Jurkat, Clone E6-1 (cell line): ENCODE measurements around the gene ADGRL3.
"Not testable (repeated sequence)": the region's sequence is repeated elsewhere in the genome, so short reads cannot be mapped to it uniquely, and the experiment has no call there.

ENCODE experiments used
- DNase-seq: peaks from one replicate; pipeline ENCODE4 v3.0.0-alpha.2; 2011; ENCODE audit warnings: low read depth, low spot score
- H3K4me3 ChIP-seq: 2 replicates; pipeline ENCODE4 v1.5.1; 2011; ENCODE audit warnings: mild to moderate bottlenecking, low read length, control low read depth, moderate library complexity

Gene ADGRL3

DNA sequence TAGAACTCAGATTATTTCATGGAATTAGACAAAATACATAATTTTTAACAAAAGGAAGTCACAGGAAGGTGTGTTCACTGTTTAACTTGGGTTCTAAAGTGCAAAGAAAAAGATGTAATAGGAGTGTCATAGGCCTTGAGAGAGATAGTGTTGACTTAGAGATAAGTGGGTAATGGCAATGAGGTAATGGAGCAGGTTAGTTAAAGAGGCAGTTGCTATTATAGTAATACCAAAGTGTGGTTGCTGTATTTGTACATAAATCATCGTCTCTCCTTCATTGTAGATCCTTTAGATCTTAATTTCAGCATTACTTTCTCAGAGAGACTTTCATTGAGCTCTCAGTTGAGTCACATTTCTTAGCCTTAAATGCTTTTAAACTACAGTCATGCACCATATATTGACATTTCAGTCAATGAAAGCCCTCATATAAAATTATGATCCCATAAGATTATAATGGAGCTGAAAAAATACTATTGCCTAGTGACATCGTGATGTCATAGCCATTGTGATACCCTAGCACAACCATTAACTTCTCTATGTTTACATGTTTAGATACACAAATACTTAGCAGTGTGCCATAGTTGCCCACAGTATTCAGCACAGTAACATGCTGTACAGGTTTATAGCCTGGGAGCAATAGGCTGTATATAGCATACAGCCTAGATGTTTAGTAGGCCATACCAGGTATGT lies 245.4 kb downstream of the ADGRL3 start:
- no peak for DNase-seq
- H3K4me3 ChIP-seq, result no peak overlapping the region

DNA sequence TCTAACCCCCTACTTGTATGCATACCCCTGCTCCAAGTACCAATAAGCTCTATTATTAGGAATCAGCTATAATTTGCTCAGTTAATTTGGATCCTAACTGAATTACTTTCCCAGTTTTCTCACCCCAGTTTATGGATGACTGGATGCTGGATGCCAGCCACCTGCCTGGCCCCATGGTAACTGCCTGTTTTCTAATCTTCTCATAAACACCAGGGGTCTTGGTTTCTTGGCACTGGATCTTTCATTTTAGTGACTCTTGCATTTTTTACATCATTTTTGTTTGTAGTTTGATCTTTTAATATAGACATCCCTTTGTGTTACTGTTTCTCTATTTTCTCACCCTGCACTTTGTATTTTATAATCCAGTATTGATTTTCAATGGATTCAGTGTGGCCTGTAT lies 246.8 kb downstream of the ADGRL3 start:
- no peak overlapping the region for H3K4me3 ChIP-seq
- DNase-seq, result no peak

DNA sequence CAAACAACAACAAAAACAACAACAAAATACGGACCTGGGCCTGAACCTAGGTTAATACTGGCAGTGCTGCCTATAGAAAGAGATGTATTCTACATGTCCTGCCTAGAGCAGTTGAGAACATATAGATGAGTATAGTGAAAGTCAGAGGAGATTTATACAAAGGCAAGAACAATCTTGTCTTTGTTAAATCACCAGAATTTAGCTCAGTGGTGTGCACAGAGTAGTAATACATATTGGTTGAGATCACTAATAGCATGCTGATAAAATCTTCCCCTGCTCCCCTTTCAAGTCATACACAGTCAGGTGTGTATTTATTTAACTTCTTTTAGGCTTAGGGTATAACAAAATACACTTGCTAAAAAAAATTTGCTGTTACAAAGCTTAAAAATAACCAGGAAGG lies 247.8 kb downstream of the ADGRL3 start:
- DNase-seq, result no peak
- no peak overlapping the region for H3K4me3 ChIP-seq

DNA sequence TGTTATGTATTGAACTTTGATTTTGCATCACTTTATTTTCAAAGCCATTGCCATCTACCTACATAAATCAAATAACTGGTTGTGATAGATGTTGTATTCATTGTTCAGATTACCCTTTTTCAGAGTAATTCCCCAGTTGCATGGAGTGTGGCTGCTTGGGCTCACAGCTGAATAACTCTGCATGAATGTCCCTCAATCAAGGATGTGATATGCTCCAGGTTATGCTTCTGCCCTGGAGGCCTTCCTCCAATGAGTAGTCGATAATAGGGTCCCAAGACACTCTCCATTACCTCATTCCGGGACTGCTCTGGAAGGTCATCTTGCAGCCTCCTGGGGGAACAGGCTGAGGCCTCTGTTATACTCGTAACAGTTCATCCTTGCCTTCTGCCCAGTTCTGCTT lies 251.8 kb downstream of the ADGRL3 start:
- no peak for DNase-seq
- H3K4me3 ChIP-seq, result no peak overlapping the region

DNA sequence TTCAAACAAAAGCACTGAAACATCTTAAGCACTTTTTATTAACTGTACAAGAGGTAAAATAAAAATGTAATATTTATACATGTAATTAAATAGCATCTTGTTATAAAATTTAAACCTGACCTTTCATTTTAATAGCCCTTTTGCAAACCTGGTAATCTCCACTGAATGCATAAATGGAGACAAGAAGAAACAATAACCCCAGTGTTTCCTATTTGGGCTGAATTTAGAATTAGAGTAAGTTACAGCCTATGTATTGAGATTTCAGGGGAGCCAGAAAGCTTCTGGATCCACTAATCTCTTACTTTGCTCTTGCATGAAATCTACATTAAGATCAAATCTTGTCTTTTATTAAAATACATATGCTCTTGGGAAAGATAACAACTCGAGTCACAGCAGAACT lies 261.8 kb downstream of the ADGRL3 start:
- DNase-seq, result no peak
- no peak overlapping the region for H3K4me3 ChIP-seq

DNA sequence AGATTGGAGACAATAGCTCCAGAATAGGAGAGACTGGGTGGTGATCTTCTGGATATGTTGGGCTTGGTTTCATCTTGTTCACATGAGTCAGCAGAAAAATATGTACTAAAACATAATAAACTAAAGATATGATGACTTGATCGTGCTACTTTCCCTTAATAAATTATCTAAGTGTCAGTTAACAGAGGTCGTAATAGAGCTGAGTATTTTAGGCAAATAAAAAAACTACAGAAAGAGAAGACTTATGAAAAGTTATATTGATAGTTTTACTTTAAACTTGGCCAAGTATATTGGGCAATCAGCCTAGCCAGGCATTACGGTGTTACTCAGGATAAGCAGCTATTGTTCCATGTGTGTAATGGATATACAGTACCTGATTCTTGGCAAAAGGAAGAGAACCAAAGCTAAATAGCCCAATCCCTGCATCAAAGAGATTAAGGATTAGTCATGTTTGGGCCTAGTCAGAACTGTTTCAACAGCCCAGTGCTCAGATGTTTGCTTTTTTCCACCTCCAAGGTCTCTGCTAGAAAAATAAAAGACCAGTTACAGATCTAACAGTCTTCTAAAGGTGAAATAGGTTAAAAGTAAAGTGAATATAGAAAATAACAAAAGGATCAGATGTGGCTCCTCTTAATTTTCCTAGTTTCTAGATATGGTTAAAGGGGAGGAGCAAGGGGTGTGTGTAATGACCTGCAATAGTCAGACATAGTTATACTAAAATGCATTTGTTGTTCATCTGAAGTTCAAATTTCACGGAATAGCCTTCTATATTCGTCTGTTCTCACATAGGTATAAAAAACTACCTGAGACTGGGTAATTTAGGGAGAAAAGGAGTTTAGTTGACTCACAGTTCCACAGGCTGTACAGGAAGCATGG lies 262.6 kb downstream of the ADGRL3 start:
- H3K4me3 ChIP-seq, result no peak overlapping the region
- DNase-seq, result no peak

DNA sequence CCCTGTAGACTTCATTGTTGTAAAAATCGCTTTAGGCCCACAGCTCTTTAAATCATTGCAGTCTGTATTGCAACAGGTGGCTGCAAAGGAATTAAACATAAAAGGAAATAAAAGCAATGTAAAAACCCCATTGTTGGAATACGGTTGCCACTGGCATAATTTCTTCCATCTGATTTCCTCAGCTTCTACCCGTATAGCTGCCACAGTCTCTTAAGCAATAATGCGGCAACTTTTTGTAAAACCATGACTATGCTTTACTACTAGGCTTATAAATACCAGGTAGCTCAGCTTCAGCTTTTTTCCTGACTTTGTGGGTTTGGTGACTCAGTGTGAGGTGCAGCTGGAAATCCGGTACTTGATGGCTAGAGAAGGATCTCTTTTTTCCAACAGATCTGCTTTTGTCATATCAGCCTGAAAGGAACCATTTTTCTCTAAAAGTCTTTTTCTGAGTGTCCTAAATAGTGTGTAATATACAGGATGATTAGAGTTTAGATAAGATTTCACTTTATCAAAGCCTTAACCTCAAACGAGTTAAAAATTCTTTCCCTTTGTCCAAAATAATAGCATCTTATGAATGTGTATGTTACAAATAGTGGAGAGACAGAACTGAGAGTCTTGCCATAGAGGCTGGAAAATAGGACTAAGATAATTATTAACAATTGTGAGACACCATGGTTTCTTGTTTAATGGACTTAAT lies 268.0 kb downstream of the ADGRL3 start:
- no peak overlapping the region for H3K4me3 ChIP-seq
- DNase-seq, result no peak

DNA sequence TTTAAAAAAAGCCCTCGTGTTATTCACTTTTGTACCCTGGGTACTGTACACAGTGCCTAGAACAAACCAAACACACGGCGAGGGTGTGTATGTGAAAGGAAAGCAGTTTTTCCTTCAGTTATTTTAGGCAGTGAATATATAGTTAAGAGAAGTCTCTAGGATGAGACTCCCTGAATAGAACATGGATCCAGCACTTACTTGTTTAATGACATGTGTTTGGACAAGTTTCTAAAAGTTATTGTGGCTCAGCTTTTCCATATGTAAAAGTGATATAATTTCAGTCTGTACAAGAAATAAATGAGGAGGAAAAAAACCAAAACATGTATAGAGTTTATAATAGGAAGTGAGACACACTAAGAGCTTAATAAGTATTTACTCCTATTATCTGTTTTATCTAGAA lies 273.2 kb downstream of the ADGRL3 start:
- DNase-seq, result no peak

DNA sequence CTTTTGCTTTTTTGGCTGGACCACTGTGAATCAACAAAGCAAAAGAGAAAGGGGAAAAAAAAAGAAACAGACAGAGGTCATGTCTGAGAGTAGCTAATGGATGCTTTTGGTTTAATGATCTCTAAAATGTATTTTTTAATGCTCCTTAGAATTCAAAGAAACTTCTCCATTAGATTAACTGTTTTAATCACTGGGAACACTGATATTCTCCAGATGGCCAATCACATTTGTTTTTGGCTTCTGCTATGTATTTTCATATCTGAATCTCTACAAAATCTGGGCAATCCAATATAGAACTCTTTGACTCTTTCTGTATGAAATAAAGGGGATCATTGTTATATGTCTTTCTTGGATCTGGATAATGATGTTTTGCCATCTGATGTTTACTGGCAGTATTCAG lies 278.2 kb downstream of the ADGRL3 start:
- no peak for DNase-seq
- no peak overlapping the region for H3K4me3 ChIP-seq

More for the DNA sequence above, 273.2 kb downstream of the ADGRL3 start:
- H3K4me3 ChIP-seq, result no peak overlapping the region

DNA sequence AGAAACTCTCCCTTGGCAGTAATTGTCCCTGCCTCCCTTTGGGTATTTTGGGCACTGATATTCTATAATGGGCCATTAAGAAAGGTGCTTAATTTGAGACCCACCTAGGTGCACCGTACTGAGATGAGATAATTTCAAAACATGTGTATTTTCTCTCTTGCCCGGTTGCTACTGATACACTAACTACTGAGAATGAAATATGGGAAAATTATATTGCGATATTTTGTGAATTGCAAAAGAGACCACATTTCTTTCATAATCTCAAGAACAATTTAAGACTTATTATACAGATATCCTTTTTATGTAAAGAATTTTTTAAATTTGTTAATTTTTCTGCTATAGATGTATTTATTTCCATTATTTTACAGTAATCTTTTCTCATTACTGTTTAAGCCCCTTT lies 284.9 kb downstream of the ADGRL3 start:
- H3K4me3 ChIP-seq, result no peak overlapping the region
- DNase-seq, result no peak

DNA sequence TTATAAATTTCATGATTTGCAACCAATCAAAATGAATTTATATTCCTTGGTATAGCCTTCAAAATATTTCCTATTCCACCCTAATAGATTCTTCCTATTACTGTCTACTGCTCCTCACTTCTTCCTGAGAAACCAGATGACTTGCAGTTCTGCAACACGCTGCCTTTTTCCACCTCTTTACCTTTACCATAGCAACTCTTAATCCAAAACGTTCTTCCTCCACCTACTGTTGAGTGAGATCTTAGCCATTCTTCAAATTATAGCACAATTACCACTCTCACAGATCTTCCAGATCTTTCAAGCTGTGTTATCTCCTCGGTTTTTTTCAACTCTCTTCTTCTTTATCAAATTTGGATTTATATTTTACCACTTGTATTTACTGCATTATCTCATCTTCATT lies 289.8 kb downstream of the ADGRL3 start:
- no peak for DNase-seq
- no peak overlapping the region for H3K4me3 ChIP-seq

DNA sequence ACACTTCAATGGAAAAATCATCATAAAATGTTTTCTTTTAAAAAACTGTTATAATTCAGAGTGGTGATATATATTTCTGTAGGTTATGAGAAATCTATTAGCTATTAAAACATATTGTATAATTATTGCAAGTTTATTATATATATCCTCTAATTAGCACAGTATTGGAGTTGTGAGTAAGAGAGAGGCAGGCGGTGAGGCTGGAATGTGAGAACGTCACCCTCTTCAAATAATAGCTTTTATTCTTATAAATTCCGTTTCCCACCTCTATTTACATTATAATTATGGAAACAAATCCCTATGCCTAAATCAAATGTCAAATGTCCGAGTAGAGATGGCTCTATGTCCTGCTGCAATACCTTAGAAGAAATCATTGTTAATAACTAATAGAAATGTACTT lies 292.9 kb downstream of the ADGRL3 start:
- DNase-seq, result no peak
- no peak overlapping the region for H3K4me3 ChIP-seq

DNA sequence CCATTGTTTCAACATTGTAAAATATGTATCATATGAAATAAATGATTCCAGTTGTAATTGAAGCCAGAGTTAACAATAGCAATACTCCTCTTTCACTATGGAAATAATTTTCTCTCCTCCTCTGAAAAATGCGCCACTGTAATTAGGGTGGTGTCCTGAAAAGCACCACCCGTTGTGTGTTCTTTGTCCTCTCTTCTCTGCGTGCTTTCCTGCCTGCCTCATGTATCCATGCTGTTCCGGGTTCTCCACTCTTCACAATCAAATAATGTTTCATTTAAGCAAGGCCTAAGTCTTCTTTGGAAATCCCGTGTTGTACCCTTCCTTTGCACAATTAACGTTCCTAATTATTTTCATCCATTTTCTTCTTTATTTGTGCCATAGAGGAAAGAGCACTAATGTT lies 293.3 kb downstream of the ADGRL3 start:
- no peak for DNase-seq
- no peak overlapping the region for H3K4me3 ChIP-seq

DNA sequence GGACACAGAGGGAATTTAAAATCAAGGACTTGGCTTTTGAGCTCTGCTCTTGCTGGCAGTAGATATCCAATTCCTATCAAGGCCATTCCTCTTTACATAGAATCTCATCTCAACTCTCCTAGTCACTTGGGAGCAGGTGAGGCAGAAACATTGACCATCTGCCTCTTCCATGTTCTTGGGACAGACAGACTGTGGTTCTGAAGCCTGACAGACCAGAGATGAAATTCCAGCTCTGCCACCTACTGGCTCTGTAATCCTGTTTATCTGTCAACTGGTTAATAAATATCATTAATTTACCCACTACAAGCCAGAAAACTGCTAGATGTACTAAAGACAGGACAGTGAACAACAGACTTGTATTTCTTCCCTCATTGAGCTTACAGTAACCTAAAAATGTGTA lies 300.8 kb downstream of the ADGRL3 start:
- DNase-seq, result no peak

DNA sequence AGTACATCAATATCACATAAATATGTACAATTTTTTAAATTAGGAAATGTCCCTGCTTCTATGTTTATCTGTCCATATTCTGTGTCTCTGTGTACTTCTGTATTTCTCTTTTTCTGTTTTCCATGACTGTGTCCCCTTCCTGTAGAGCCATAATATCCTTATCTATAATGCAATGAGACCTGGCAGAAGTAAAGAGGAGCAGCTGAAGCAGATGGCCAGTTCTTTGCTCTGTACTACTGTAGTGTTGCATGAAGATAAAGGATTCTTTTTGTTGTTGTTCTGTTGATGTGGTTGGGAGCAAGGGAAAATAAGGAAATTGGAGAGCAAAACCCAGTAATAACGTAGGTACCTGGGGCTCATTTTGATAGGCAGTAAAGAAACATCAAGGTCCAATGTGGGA lies 301.7 kb downstream of the ADGRL3 start:
- no peak for DNase-seq
- no peak overlapping the region for H3K4me3 ChIP-seq

More for the DNA sequence above, 300.8 kb downstream of the ADGRL3 start:
- no peak overlapping the region for H3K4me3 ChIP-seq

DNA sequence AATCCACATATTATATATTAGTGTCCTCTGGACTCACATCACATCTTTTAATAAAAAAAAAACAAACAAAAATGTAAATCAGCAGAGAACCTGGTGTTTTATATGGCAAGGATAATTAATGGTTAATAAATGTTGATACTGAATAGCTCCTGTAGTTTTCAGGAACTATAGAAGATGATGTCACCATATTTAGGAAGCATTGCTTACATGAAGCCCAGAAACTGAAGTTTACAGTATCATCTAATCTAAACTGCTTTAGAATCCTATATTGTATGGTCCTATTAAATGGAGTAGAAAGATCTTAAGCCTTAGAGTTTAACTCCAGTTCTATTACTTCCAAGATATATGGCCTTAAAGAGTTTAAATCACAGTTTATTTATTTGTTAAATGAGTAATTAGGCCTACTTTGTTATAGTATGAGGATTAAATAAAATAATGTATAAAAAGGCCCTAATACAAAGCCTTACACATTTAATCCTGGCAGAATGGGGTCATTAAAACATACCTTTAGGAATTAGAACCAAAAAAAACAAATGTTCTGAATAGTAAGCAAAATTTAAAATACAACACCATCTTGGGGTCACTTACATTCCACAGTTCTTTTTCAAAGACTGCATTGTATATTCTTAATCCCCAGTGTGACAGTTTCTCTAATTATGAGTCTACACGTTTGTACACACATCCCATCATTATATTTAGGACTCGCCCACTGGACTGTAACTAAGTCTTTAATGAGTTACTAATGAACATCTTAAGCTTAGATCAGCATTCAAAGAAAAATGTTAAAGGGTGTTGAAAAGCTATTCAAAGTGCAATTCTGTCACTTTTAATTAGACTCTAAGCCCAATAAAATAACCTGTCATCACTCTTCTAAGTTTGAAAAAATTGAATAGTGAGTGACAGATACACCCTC lies 305.9 kb downstream of the ADGRL3 start:
- H3K4me3 ChIP-seq, result no peak overlapping the region
- DNase-seq, result no peak

DNA sequence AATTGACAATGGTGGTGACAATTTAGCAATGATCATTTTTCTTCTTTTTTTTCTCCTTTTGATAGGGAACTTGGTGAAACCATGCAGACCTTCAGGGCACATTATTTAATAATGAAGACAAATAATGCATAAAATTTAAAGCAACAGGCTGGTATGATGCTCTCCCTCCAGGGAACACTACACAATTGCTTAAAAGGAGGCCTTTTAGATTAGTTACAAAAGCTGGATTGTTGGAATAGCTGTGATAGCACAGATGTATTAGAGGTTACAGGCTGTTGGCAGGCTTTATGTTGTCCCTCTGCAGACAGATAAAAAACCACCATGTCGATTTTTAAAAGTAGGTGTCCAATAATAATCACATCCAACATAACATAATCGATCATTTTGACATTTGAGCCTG lies 307.0 kb downstream of the ADGRL3 start:
- H3K4me3 ChIP-seq, result no peak overlapping the region
- no peak for DNase-seq

DNA sequence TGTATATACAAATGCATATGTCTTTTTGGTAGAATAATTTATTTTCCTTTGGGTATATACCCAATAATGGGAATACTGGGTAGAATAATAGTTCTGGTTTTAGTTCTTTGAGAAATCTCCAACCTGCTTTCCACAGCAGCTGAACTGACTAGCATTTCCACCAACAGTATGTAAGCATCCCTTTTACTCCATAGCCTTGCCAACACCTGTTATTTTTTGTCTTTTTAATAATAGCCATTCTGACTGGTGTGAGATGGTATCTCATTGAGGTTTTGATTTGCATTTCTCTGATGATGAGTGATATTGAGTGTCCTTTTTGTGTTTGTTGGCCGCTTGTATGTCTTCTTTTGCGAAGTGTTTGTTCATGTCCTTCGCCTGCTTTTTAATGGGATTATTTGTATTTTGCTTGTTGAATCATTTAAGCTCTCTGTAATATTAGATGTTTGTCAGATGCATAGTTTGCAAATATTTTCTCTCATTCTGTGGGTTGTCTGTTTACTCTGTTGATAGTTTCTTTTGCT lies 309.7 kb downstream of the ADGRL3 start:
- not testable (repeated sequence) for H3K4me3 ChIP-seq, DNase-seq
